HG02588 (cell line): Measurements from ENCODE around the gene CRISPLD2.

Experiments used
- ATAC-seq: cut with Tn5 transposase; IDR thresholded peaks from one replicate; pipeline ENCODE4 v1.9.1; 2021; ENCODE audit warnings: mild to moderate bottlenecking, moderate library complexity; ENCODE audit not compliant: unreplicated experiment

Gene CRISPLD2

DNA sequence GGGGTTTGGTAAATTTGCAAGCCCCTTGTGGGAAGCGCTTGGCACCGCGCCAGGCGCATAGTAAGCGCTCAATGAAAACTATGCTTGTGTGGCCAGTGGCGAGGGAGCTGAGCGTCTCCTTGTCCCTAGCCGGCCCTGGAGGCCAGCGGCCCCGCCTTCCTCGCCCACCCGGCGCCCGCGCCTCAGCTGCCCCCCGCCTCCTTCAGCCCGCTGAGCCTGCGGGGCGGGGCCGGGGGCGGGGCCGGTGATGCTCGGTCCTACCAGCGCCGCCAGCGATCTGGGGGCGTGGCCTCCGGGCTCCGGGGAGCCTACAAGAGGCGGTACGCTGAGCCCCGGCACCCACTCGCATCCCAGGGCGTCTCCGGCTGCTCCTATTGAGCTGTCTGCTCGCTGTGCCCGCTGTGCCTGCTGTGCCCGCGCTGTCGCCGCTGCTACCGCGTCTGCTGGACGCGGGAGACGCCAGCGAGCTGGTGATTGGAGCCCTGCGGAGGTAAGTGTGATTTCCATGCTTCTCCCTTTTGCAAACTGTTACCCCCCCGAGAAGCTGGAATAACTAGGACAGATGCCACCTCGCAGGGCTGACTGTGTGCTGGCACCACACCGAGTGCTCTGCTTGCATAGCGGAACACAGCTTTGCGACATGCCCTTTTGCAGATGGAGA is at the start of gene CRISPLD2:
TSS of gene CRISPLD2 (plus strand) at position 342 of the 661 bp plus-strand sequence. CDS start 18,511 bp downstream, outside the sequence.
- peak; percentile 51 for ATAC-seq

DNA sequence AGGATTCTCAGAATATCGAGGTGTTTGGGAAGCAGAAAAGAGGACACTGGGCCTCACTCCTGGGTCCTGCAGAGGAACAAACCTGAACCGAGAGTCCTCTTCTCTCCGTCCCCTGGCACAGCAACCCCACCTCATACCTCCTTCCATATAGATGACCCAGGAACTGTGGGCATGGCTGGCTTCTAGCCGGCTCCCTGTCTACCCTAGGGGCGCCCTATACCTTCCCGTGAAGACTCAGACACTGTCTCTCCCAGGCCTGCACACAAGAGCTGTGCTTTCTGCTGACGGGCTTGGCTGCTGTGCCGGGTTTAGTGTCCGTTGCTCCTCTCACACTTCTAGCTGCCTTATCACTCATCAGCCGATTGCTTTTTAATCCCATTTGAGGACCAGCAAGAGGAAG is 46.5 kb upstream of the CRISPLD2 start:
- ATAC-seq, result no peak

- ATAC-seq, result no peak
Measured at GRCh38 chr16:84774810-84775209, 45.0 kb upstream of the CRISPLD2 start.

- no peak for ATAC-seq
Measured at GRCh38 chr16:84775262-84775810, 44.4 kb upstream of the CRISPLD2 start.

GRCh38 chr16:84777435-84777834 is 42.4 kb upstream of the CRISPLD2 start:
- ATAC-seq, result no peak

- no peak for ATAC-seq
Measured at GRCh38 chr16:84778720-84779119, 41.1 kb upstream of the CRISPLD2 start.

DNA sequence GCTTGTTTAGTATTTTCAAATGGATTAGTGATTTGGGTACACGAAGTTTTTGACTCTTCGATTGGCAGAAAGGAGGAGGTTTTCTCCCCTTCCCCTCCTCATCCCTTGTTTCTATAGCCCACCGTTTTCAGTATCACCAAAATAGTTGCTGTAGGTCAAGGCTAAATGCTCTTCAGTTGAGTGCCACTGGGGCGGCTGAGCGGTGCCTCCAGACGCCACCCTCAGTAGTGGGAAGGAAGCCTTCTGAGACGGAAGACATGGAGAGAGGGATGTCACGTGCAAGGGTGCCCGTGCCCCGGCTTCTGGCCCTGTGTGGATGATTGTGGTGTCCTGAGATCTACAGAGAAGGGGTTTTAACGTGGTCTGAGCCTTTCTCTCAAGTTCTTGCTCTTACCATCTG is 39.7 kb upstream of the CRISPLD2 start:
- no peak for ATAC-seq

DNA sequence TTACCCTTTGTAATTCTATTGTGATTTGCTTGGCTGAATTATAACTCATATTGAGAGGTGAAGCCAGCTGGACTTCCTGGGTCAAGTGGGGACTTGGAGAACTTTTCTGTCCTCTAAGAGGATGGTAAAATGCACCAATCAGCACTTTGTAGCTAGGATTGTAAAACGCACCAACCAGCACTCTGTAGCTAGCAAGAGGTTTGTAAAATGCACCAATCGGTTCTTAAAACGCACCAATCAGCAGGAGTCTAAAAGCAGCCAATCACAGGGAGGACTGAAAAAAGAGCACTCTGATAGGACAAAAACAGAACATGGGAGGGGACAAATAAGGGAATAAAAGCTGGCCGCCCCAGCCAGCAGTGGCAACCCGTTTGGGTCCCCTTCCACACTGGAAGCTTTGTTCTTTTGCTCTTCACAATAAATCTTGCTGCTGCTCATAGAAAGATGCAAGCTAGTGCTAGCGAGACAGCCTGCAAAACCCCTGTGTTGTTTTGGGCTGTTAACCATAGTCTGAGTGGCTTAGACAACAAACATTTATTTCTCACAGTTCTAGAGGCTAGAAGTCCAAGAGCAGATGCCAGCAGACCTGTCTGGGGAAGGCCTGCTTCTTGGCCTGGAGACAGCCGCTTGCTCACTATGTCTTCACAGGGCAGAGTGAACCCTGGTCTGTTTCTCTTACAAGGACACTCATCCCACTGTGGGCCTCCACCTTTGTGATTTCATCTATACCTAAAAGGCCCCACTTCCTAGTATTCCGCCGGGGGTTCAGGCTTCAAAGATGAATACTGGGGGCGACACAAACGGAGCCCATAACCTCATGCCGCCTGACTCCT is 39.0 kb upstream of the CRISPLD2 start:
- no peak for ATAC-seq

- no peak for ATAC-seq
Measured at GRCh38 chr16:84782846-84783245, 36.9 kb upstream of the CRISPLD2 start.

- ATAC-seq, result no peak
Measured at GRCh38 chr16:84785843-84786581, 33.8 kb upstream of the CRISPLD2 start.

- no peak for ATAC-seq
Measured at GRCh38 chr16:84786605-84787262, 33.1 kb upstream of the CRISPLD2 start.

GRCh38 chr16:84787263-84787622 is 32.5 kb upstream of the CRISPLD2 start:
- ATAC-seq, result no peak

GRCh38 chr16:84788920-84789391 is 30.8 kb upstream of the CRISPLD2 start:
- ATAC-seq, result no peak

GRCh38 chr16:84789431-84789830 is 30.4 kb upstream of the CRISPLD2 start:
- no peak for ATAC-seq

DNA sequence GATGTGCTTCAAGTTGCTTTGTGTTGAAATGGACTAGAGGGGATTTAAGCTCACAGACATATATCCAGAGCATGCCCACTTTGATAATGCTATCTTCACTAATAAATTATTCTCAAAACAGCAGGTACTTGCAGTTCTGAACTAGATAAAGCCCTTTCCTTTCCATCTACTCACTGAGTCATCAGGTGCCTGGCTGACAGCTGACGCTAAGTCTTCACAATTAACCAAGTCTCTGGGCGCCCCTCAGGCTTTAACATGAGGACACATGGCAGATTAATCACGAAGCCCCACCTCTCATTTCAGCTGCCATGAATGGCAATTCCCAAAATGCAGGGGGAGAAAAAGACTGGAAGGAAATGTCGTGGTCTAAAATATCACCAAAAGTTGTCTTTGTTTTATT is 29.5 kb upstream of the CRISPLD2 start:
- no peak for ATAC-seq

- no peak for ATAC-seq
Measured at GRCh38 chr16:84791088-84791487, 28.7 kb upstream of the CRISPLD2 start.

- no peak for ATAC-seq
Measured at GRCh38 chr16:84791501-84791900, 28.3 kb upstream of the CRISPLD2 start.

DNA sequence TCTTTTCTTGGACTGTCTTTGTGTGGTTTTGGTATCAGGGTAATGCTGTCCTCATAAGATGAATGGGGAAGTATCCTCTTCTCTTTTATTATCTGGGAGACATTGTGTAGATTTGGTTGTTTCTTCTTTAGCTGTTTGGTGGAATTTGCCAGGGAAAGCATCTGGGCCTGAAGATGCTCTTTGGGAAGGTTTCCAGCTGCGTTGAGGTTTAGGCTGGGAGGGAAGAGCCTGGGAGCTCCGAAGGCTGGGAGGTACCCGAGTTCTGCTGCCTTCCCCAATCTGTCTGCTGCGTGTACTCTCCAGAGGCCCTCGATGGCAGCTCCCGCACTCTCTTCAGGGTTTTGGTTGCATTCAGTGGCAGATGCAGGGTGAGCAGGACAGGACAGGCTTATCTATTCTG is 25.6 kb upstream of the CRISPLD2 start:
- no peak for ATAC-seq

GRCh38 chr16:84794626-84795025 is 25.2 kb upstream of the CRISPLD2 start:
- no peak for ATAC-seq

DNA sequence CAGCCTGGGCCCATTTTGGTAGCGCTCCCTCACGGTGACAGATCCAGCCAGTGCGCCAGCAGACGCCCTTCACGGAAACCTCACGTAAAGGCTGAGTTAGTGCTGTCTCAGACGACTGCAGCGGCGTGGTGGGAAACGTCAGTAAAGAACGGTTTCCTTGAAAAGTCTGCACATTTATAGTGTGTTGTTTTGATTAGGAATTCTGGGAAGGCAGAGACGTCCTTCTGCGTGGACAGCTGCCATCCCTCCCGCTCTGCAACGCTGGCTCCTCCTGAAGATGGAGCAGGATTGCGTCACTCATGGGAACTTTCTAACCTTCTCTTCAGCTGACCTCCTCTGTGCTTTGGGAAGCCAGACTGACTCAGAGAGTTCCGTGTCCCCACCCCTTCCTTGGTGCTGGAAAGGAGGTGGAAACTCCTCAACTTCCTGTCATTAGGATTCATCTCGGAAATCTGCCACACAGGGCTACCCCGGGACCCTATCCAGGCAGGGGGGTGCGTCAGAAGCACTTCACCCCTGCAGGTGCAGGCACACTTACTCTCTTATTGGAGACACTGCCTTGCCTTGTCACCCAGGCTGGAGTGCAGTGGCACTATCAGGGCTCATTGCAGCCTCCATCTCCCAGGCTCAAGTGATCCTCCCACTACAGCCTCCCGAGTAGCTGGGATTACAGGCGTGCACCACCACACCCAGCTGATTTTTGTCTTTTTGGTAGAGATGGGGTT is 24.3 kb upstream of the CRISPLD2 start:
- no peak for ATAC-seq
